Measurements from ENCODE around the gene NUDCD3.

GRCh38 chr7:44524811-44525388 lies 34.4 kb upstream of the NUDCD3 start:
- no peak for TF ChIP-seq CTCF (IDR thresholded peaks at IDR 0.05)
- TF ChIP-seq POLR2AphosphoS5 (IDR thresholded peaks at IDR 0.05) = no peak
- no peak for TF ChIP-seq POLR2A (IDR thresholded peaks at IDR 0.05)
- TF ChIP-seq EP300 (IDR thresholded peaks at IDR 0.05) = no peak
